Activated B cell treated with CpG ODN at 0.5 μM for 24 hours (primary cell): ENCODE results near the gene AQP4. TPM values are rescaled to one million over a fixed set of nuclear protein-coding genes. Genes with fewer than 3 reads are reported as not detected.

Source experiments
- ATAC-seq: fragments of 200-7000 bp; cut with Tn5 transposase; one replicate; pipeline ENCODE4 v1.10.0; 2021; ENCODE audit warnings: low read depth, mild to moderate bottlenecking, moderate library complexity
- CTCF ChIA-PET: fragments of 350-600 bp; sonication (Branson Sonifier 250); formaldehyde crosslinking; loops from one replicate; lab custom pipeline; 2021; ENCODE audit warnings: antibody characterized with exemption; lab: Charles Lee
- POLR2A ChIA-PET: fragments of 350-600 bp; sonication (Branson Sonifier 250); formaldehyde crosslinking; loops from one replicate; lab custom pipeline; 2021; ENCODE audit warnings: antibody characterized with exemption; lab: Charles Lee
- DNase-seq: peaks from one replicate; pipeline ENCODE4 v3.0.0; 2022
- H3K27ac Mint-ChIP-seq: one replicate; pipeline ENCODE4 v1.8.0; 2020; ENCODE audit warnings: mixed read lengths
- H3K27me3 Mint-ChIP-seq: one replicate; pipeline ENCODE4 v1.8.0; 2021; ENCODE audit warnings: mixed read lengths
- H3K36me3 Mint-ChIP-seq: one replicate; pipeline ENCODE4 v1.8.0; 2021; ENCODE audit warnings: low read depth, mixed read lengths
- H3K4me1 Mint-ChIP-seq: one replicate; pipeline ENCODE4 v1.8.0; 2021; ENCODE audit warnings: mixed read lengths
- H3K4me3 Mint-ChIP-seq: one replicate; pipeline ENCODE4 v1.8.0; 2020; ENCODE audit warnings: mild to moderate bottlenecking, mixed read lengths
- H3K9me3 Mint-ChIP-seq: one replicate; pipeline ENCODE4 v1.8.0; 2020; ENCODE audit warnings: mixed read lengths
- CTCF ChIP-seq: fragments of 200-600 bp; IDR thresholded peaks from one replicate; pipeline ENCODE4 v1.8.0; 2022; ENCODE audit warnings: antibody characterized with exemption, mild to moderate bottlenecking
- intact Hi-C: fragments of 100-400 bp; cut with micrococcal nuclease; formaldehyde crosslinking; loops from one replicate; pipeline ENCODE4 v1.15.1; 2024
- total RNA-seq: library from RNA; stranded (reverse); gene quantifications from 2 replicates; pipeline ENCODE4 v1.2.3, GENCODE V29; 2022

Gene AQP4
- total RNA-seq, 1 donor from 2014 or later, result not detected

GRCh38 chr18:26843760-26844159, 21.7 kb downstream of the AQP4 start:
- Mint-ChIP-seq H3K4me1 (no peaks in the 10 kb centered on the region), H3K9me3 (no peaks in the 10 kb centered on the region), H3K4me3 (no peak overlapping the region), H3K27ac (no peak overlapping the region), H3K36me3 (no peaks in the 10 kb centered on the region), H3K27me3 (no peaks in the 10 kb centered on the region)
- DNase-seq (no peak), ATAC-seq (no peak)
- no peak for TF ChIP-seq CTCF
- CTCF ChIA-PET, result no interaction called here
- POLR2A ChIA-PET, result no interaction called here
- intact Hi-C loops, result no loop called here

- POLR2A ChIA-PET, result no interaction called here
- no peak for TF ChIP-seq CTCF
- no peaks in the 10 kb centered on the region for H3K36me3 Mint-ChIP-seq
- ATAC-seq (no peak), DNase-seq (no peak)
- no peak overlapping the region for H3K27ac Mint-ChIP-seq
- intact Hi-C loops, result no loop called here
- H3K4me3 Mint-ChIP-seq, result no peak overlapping the region
- no peaks in the 10 kb centered on the region for H3K9me3 Mint-ChIP-seq
- H3K4me1 Mint-ChIP-seq, result no peaks in the 10 kb centered on the region
- H3K27me3 Mint-ChIP-seq, result no peaks in the 10 kb centered on the region
- CTCF ChIA-PET, result no interaction called here
Observed at GRCh38 chr18:26840965-26841364, 24.5 kb downstream of the AQP4 start.

GRCh38 chr18:26839609-26840008, 25.9 kb downstream of the AQP4 start:
- intact Hi-C loops, result no loop called here
- H3K9me3 Mint-ChIP-seq, result no peaks in the 10 kb centered on the region
- CTCF ChIA-PET, result no interaction called here
- H3K4me1 Mint-ChIP-seq, result no peaks in the 10 kb centered on the region
- POLR2A ChIA-PET, result no interaction called here
- H3K27me3 Mint-ChIP-seq, result no peaks in the 10 kb centered on the region
- H3K27ac Mint-ChIP-seq, result no peak overlapping the region
- no peak overlapping the region for H3K4me3 Mint-ChIP-seq
- H3K36me3 Mint-ChIP-seq, result no peaks in the 10 kb centered on the region
- ATAC-seq (no peak), DNase-seq (no peak)
- no peak for TF ChIP-seq CTCF

GRCh38 chr18:26832302-26832701, 33.2 kb downstream of the AQP4 start:
- ATAC-seq (no peak), DNase-seq (no peak)
- intact Hi-C loops, result no loop called here
- Mint-ChIP-seq H3K27ac (no peak overlapping the region), H3K4me1 (no peaks in the 10 kb centered on the region), H3K9me3 (no peaks in the 10 kb centered on the region), H3K27me3 (peaks cover 1% of the 10 kb centered on the region), H3K36me3 (no peaks in the 10 kb centered on the region), H3K4me3 (no peak overlapping the region)
- POLR2A ChIA-PET, result no interaction called here
- CTCF ChIA-PET, result no interaction called here
- no peak for TF ChIP-seq CTCF

- H3K9me3 Mint-ChIP-seq, result no peaks in the 10 kb centered on the region
Observed at GRCh38 chr18:26827581-26827980, 37.9 kb downstream of the AQP4 start.

More at GRCh38 chr18:26827581-26827980, 37.9 kb downstream of the AQP4 start:
- ChIA-PET POLR2A (no interaction called here), CTCF (no interaction called here)
- peaks cover 8% of the 10 kb centered on the region for H3K27me3 Mint-ChIP-seq
- ATAC-seq, result no peak
- no peak overlapping the region for H3K27ac Mint-ChIP-seq
- no peaks in the 10 kb centered on the region for H3K36me3 Mint-ChIP-seq
- no peak for TF ChIP-seq CTCF
- intact Hi-C loops, result no loop called here
- no peak overlapping the region for H3K4me3 Mint-ChIP-seq
- no peak for DNase-seq
- no peaks in the 10 kb centered on the region for H3K4me1 Mint-ChIP-seq
